GM21367 (cell line): Measurements from ENCODE around the gene GNLY.

Source experiments
- ATAC-seq: cut with Tn5 transposase; IDR thresholded peaks from one replicate; pipeline ENCODE4 v1.9.1; 2021; ENCODE audit not compliant: unreplicated experiment

GNLY gene

DNA sequence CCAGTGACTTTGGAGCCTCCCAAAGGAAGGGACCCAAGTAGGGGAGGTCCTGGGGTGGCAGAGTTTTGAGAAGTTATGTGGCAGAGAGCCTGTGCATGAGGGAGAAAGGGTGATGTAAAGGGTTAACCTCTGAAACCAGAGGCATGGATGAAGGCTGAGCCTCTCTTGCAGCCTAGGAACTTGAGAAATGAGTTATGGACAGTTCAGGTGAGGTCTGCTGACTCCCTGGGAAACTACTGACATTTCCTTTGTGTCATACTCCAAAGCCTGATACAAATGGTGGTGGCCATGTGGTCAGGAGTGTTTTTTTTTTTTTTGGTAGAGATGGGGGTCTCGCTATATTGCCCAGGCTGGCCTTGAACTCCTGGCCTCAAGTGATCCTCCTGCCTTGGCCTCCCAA lies 12.4 kb upstream of the GNLY start:
- no peak for ATAC-seq

DNA sequence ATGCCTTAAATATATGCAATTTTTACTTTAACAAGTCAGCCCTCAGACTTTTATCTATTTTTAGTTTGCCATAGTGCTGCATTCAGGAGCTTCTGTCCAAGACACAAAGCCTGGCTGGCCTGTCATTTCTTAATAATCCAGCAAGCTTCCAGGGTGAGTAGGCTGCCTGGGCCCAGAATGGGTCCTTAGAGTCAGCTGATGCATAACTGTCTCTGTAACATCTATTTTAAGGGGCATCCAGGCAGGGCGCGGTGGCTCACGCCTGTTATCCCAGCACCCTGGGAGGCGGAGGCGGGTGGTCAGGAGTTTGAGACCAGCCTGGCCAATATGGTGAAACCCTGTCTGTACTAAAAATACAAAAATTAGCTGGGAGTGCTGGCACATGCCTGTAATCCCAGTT lies 11.8 kb upstream of the GNLY start:
- no peak for ATAC-seq

DNA sequence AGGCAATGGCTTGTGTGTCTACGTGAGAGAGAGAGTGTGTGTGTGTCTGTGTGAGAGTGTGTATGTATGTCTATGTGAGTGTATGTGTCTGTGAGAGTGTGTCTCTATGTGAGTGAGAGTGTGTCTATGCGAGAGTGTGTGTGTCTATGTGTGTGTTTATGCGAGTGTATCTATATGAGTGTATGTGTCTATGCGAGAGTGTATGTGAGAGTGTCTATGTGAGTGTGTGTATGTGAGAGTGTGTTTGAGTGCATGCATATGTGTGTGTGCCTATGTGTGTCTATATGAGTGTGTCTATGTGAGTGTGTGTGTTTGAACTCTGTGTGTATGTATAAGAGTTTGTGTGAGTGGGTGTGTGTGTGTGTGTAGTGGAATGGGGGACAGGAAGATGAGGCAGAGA lies 9.8 kb upstream of the GNLY start:
- no peak for ATAC-seq

DNA sequence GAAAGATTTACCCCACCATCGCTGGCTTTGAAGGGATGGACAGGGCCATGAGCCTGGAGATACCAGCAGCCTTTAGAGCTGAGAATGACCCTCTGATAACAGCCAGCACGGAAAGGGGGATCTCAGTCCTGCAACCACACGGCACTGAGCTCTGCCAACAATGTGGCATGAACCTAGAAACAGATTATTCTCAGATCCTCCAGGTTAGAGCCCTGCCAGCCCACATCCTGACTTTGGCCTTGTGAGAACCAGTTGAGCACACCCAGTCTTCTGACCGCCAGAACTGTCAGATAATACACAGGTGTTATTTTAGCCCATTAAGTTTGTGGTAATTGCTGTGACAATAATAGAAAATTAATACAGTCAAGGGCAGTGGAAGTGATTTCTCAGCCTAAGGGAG lies 9.4 kb upstream of the GNLY start:
- ATAC-seq = no peak

DNA sequence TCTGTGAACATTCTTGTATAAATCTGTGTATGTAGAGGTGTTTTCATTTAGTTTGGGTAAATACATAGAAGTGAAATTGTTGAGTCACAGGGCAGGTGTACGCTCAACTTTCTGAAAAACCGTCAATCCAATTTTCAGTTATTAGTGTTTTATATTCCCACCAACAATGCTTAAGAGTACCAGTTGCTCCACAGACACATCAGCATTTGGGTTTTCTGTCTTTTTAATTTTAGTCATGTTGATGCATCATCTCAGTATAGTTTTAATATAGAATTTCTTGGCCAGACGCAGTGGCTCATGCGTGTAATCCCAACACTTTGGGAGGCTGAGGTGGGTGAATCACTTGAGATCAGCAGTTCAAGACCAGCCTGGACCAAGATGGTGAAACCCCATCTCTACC lies 3.2 kb upstream of the GNLY start:
- ATAC-seq = no peak

DNA sequence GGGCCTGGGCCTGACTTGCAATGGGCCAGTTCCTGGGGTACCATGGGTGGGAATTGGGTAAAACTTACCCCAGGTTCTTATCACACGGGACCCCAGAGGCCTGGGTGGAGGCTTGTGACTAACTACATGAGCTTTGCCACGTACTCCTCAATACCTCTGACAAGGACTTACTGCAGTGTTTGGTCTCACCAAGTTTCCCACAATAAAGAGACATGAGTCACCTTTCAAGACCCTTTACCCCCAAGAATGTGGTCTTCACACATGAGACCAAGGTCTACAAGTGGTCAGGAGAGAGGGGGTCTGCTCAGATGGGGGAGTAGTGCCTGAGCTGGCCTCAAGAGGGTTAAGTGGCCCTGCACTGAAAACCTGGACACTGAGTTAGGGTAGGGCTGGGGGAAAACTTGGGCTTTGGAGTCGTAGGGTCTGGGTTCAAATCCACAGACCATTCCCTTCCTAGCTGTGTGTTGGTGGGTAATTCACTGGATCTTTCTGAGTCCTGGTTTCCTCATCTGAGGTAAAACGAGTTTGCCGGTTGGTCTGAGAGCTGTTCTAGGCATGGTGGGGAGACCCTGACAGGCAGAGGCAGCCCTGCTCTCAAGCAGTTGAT lies 2.0 kb upstream of the GNLY start:
- no peak for ATAC-seq

DNA sequence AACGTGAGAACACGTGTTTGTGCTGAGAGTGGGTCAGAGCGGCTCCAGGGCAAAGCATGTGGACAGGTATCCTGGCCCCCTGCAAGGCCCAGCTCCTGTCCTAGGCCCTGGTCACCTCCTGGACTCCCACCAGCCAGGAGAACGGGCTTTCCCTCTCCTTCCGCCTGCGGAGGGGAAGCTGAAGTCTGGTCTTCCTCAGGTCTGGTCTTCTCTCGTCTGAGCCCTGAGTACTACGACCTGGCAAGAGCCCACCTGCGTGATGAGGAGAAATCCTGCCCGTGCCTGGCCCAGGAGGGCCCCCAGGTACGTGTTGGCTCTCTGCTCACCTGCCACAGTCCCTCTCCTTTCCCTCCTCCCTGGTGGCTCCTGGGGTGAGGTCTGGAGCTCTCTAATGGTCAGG lies 963 bp downstream of the GNLY start:
- no peak for ATAC-seq

DNA sequence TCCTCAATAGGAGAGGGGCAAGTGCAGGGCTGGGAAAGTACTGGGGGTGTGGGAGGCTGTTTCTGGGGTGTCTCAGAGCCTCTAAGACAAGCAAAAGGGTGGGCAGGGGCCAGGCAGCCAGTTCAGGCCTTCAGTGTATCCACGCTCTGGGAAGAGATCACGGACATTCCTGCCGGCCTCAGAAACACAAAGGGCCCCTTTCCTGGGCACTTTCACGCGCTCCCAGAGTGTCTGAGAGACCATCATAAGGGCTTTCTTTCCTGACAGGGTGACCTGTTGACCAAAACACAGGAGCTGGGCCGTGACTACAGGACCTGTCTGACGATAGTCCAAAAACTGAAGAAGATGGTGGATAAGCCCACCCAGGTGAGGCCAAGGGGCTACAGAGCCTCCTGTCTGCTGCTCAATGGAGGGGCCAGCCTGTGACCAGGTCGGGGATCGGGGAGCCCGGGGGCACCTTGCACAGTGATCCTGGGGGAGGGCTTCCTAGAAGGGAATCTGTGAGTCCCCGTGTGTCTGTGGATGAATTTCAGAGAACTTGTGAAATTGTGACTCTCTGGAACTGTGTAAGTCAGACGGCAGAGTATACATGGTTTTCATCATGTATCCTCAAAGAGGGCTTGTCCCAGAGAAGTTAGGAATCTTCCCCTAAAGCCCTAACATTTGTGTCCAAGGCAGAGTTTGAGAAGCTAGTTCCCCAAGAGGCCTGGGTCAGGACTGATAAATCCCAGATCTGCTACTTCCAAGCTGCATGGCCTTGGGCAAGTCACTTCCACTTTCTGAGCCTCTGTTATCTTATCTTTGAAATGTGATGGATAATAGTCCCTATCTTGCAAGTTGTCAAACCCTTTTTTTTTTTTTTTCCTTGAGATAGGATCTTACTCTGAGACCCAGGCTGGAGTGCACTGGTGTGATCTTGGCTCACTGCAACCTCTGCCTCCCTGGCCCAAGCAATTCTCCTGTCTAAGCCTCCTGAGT lies 1.8 kb downstream of the GNLY start:
- ATAC-seq = no peak

DNA sequence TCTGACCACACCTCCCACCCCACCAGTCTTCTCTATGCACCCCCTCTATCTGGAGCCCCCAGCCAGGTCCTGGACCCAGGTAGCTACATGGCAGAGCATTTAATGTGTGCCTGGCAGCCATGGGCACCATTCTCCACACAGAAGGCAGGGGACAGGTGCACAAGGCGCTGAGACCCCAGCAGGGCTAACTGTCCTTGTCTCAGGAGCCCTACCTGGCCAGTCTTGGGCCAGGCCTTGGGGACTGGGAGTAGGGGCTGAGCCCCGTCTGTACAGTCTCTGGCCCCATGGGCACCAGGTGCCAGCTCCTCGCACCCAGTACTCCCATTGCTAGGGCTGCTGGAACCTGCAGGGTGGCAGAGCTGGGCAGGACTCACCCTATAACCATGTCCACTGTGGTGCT lies 2.9 kb downstream of the GNLY start:
- no peak for ATAC-seq

DNA sequence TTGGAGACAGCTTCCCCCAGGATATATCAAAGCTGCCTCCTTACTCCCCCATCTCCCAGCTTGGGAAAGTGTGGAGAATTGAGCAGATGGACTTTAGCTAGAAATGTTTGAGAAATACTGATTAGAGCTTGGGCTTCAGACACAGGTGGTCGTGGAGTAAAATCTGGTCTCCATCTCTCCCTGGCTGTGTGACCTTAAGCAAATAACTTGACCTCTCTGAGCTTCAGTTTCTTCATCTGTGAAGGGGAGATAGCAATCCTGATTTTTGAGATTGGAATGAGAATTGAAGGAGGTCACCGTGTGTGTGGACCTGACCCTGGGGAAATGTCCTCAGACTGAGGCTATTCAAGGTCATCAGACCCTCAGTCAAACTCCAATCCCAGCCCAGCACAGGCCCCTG lies 3.6 kb downstream of the GNLY start:
- no peak for ATAC-seq

DNA sequence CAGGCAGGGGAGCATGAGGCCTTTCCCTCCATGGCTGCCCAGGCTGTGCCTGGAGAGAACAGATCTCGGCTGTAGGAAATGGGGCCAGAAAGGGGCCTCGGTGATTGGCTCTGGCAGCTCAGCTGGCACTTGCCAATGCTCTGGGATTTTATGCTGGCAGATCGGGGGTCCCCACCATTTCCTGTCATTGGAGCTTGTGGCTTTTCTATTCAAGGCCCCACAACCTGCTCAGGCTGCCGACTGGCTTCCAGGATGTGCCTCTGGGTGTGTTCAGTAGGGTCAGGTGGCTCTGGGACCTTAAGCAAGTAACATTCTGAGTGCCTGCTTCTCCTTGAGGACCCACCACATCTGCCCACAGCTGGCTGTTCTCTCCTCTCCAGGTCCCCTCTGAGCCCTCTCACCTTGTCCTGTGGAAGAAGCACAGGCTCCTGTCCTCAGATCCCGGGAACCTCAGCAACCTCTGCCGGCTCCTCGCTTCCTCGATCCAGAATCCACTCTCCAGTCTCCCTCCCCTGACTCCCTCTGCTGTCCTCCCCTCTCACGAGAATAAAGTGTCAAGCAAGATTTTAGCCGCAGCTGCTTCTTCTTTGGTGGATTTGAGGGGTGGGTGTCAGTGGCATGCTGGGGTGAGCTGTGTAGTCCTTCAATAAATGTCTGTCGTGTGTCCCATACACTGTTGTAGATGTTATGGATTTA lies 4.2 kb downstream of the GNLY start:
- ATAC-seq = no peak

DNA sequence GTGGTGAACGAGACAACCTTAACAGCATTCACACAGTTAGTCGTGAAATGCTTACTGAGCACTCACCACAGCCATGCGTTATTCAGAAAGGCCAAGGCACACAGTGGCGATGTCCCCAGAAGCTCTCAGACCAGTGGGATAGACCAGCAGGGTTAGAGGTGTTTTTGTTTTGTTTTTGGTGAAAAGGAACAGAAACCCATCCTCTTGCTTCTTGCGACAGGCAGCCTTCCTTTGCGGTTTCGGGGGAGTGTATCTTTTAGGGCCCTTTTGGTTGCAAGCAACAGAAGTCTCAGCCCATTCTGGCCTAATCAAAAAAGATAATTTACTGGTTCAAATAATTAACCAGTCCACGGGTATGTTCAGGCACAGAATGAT lies 4.7 kb downstream of the GNLY start:
- no peak for ATAC-seq

DNA sequence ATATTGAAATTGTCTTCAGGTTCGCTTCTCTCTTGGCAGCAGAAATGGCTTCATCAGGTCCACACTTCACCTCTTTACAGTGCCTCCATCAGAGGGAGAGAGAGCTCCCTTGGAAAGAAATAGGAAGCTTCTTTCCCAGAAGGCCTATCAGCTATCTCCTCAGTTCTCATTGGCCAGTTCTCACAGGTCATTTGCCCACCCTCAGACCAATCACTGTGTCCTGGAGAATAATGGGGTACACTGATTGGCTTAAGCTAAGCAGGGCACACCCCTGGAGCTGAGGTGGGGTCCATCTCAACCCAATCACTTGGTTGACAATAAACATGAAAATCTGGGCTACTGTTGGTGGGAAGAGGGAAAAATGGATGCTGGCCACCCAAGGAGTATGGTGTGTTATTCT lies 5.2 kb downstream of the GNLY start:
- ATAC-seq = no peak

DNA sequence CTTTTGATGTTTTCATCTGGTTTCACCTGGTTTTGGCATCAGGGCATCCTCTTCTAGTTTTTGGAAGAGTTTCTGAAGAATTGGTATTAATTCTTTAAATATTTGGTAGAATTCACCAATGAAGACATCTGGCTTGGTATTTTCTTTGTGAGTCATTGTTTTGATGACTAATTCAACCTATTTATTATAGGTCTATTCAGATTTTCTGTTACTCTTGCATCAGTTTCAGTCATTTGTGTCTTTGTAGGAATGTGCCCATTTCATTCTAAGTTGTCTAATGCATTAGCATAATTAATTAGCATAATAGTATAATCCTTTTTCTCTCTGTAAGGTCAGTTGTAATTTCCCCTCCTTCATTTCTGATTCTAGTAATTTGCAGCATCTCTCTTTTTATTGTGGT lies 8.0 kb downstream of the GNLY start:
- ATAC-seq = no peak

DNA sequence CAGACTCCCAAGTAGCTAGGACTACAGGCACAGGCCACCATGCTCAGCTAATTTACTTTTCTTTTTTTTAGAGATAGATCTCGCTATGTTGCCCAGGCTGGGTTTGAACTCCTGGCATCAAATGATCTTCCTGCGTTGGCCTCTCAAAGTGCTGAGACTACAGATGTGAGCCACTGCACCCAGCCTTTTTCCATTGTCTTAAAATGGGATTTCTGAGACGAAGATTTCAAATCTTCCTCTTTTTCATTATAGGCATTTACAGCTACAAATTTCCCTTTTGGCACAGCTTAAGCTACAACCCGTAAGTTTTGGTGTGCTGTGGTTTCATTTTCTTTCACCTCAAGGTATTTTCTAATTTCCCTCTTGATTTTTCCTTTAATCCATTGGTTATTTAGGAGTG lies 8.6 kb downstream of the GNLY start:
- no peak for ATAC-seq

DNA sequence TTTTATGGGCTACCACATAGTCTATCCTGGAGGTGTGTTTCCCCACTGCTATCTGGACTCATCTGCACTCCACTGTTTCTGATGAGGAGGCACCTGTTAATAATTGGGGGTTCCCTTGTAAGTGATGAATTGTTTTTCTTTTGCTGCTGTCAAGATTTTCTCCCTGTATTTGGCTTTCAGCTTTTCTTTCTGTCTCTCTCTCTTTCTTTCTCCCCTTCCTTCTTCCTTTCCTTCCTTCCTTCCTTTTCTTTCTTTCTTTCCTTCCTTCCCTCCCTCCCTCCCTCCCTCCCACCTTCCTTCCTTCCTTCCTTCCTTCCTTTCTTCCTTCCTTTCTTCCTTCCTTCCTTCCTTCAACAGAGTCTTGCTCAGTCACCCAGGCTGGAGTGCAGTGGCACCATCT lies 9.2 kb downstream of the GNLY start:
- ATAC-seq = no peak

DNA sequence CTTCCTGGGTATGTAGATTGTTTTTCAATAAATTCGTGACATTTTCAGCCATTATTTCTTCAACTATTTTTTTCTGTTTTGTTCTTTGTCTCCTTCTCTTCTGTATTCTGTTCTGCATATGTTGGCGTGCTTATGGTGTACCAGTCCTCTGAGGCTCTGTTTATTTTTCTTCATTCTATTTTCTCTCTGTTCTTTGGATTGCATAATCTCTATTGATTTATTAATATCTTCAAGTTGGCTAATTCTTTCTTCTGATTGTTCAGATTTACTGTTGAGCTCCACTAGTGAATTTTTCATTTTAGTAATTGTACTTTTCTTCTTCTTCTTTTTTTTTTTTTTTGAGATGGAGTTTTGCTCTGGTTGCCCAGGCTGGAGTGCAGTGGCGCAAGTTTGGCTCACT lies 9.9 kb downstream of the GNLY start:
- ATAC-seq = no peak

DNA sequence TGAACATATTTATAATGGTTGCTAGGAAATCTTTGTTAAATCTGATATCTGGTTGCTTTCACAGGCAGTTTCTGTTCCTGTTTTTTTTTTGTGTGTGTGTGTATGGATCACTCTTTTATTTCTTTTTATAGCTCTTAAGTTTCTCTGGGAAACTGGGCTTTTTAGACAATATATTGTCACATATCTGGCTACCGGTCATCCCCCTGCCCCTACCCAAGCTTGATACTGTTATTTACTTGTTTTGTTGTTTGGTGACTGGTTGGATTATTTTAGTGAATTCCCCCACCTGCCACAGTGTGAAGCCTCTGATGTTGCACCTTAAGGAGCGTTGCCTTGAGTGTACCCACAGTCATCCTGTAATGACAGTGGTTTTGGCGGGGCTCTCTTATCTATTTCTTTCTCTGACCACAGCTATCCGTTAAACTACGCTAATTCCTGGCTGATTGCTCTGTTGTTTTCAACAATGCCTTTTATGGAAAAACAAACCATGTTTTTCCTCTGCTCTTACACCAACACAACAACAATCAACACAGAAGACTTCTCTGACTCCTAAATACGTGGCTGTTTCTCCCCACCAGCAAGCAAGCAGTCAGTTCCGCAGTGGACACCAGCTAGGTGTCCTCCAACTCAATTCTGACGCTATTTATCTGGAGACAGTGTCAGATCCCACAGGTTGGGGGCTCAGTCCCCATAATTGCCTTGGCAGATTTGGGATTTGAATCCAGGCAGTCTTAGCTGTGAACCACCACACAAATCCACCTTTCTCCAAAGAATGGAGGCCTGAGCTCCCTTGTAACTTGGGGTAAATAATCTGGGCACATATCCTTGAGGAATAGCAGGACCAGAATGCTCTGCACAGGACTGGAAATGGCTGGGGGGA lies 10.9 kb downstream of the GNLY start:
- peak; percentile 57 for ATAC-seq

DNA sequence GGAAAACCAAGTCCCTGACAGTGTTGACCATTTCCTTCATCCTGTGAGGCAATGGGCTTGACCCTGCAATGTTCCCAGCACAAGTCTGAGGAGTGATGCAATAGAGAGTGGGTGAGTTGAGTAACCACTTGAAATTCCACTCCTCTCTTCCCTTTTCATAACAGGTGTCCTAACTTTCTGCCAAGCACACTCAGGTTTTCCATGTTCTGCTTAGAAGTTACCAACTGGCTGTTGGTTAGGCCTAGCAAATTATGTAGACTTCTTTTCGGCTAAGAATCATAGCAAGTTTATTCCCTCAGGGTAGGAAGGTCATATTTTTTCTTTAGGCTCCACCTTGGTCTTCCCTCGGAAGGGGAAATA lies 11.5 kb downstream of the GNLY start:
- no peak for ATAC-seq

DNA sequence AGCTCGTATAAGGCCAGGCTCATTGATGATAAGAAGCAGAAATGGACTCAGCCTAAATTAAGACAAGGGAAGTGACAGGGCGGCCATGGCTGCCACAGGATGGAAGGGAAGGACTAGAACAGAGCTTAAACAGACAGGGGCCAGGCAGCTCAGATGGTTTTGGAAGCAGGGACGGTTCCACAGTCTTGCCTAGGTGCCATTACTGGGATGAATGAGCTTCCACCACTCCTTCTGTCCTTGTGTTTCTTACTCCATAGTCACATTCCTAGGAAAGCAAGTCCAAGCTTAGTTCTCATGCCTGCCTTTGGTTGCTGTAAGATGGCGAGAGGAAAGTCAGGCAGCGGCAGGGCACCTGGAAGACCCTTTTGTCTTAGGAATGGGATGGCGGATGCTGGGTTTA lies 11.9 kb downstream of the GNLY start:
- no peak for ATAC-seq

DNA sequence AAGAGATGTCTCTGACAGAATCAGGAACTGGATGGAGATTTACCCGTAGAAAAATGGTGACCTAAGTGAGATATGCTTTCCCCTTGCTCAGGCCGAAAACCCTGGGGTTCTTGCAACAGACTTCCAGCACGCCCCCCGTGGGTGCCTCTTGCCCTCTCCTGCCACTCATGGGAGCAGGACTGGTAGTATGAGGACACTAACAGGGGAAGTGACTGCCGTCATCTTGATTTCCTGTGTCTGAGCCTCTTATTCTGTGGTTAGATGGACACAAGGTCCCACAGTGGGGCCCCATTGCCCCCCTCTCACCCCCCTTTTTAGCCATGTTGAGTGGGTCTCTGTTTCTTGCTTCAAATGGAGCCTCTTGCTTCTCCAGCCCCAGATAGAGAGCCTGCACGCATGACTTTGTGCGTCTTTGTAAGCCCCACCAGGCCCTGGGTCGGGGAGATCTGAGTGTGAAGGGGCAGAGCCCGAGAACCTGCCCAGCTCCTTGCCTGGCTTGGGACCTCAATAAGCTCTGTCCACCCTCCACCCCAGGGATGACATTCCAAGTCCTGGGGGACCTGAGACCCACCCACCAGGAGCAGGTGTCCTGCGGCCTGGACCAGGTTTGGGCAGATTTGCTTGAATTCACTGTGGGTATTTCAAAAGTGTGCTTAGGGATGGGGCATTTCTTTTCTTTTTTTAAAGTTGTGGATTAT lies 12.6 kb downstream of the GNLY start:
- no peak for ATAC-seq
